Activated CD8-positive, alpha-beta memory T cell treated with anti-CD3 and anti-CD28 coated beads, Interleukin-2, amount 10 ng/mL, durations not matched to agents 7 days and 5 days (primary cell): ENCODE results near the gene MBD4. TPM values are rescaled to one million over a fixed set of nuclear protein-coding genes. Genes with fewer than 3 reads are reported as not detected.
"Not testable (repeated sequence)": the region's sequence is repeated elsewhere in the genome, so short reads cannot be mapped to it uniquely, and the experiment has no call there.

Experiments
- ATAC-seq: fragments of 150-1000 bp; cut with Tn5 transposase; one replicate; pipeline ENCODE4 v1.10.0; 2021; ENCODE audit warnings: moderate library complexity
- CTCF ChIA-PET: fragments of 350-600 bp; sonication (Branson Sonifier 250); formaldehyde crosslinking; loops from one replicate; lab custom pipeline; 2021; ENCODE audit warnings: antibody characterized with exemption; lab: Charles Lee
- DNase-seq: peaks from one replicate; pipeline ENCODE4 v3.0.0-alpha.2; 2020
- H3K27ac Mint-ChIP-seq: one replicate; pipeline ENCODE4 v1.8.0; 2021; ENCODE audit warnings: mild to moderate bottlenecking, mixed read lengths
- H3K27me3 Mint-ChIP-seq: one replicate; pipeline ENCODE4 v1.8.0; 2021; ENCODE audit warnings: mixed read lengths
- H3K36me3 Mint-ChIP-seq: one replicate; pipeline ENCODE4 v1.8.0; 2021; ENCODE audit warnings: mild to moderate bottlenecking, mixed read lengths
- H3K4me1 Mint-ChIP-seq: one replicate; pipeline ENCODE4 v1.8.0; 2021; ENCODE audit warnings: mixed read lengths
- H3K4me3 Mint-ChIP-seq: one replicate; pipeline ENCODE4 v1.8.0; 2021; ENCODE audit warnings: mild to moderate bottlenecking, moderate library complexity, mixed read lengths
- H3K9me3 Mint-ChIP-seq: one replicate; pipeline ENCODE4 v1.8.0; 2022; ENCODE audit warnings: low read depth, mixed read lengths
- total RNA-seq, 2 experiments: library from RNA; stranded (reverse); gene quantifications; one replicate each; pipeline ENCODE4 v1.2.3, GENCODE V29; 2021

The MBD4 gene
- total RNA-seq, 2 experiments from 2014 or later = 51.9 to 52.0 TPM

GRCh38 chr3:129421236-129421883 is 18.4 kb downstream of the MBD4 start:
- CTCF ChIA-PET = no interaction called here
- H3K36me3 Mint-ChIP-seq = no peaks in the 10 kb centered on the region
- H3K4me1 Mint-ChIP-seq = peaks cover 2% of the 10 kb centered on the region
- H3K4me3 Mint-ChIP-seq = no peak overlapping the region
- no peak overlapping the region for H3K27ac Mint-ChIP-seq
- ATAC-seq (no peak), DNase-seq (no peak)
- H3K27me3 Mint-ChIP-seq = peaks cover 2% of the 10 kb centered on the region
- H3K9me3 Mint-ChIP-seq = no peaks in the 10 kb centered on the region

- Mint-ChIP-seq H3K4me3 (no peak overlapping the region), H3K9me3 (no peaks in the 10 kb centered on the region), H3K4me1 (peaks cover 2% of the 10 kb centered on the region), H3K27me3 (peaks cover 5% of the 10 kb centered on the region), H3K36me3 (no peaks in the 10 kb centered on the region), H3K27ac (no peak overlapping the region)
- DNase-seq = no peak
- ATAC-seq = no peak
- CTCF ChIA-PET = no interaction called here
Observed at GRCh38 chr3:129419476-129419875, 20.3 kb downstream of the MBD4 start.

DNA sequence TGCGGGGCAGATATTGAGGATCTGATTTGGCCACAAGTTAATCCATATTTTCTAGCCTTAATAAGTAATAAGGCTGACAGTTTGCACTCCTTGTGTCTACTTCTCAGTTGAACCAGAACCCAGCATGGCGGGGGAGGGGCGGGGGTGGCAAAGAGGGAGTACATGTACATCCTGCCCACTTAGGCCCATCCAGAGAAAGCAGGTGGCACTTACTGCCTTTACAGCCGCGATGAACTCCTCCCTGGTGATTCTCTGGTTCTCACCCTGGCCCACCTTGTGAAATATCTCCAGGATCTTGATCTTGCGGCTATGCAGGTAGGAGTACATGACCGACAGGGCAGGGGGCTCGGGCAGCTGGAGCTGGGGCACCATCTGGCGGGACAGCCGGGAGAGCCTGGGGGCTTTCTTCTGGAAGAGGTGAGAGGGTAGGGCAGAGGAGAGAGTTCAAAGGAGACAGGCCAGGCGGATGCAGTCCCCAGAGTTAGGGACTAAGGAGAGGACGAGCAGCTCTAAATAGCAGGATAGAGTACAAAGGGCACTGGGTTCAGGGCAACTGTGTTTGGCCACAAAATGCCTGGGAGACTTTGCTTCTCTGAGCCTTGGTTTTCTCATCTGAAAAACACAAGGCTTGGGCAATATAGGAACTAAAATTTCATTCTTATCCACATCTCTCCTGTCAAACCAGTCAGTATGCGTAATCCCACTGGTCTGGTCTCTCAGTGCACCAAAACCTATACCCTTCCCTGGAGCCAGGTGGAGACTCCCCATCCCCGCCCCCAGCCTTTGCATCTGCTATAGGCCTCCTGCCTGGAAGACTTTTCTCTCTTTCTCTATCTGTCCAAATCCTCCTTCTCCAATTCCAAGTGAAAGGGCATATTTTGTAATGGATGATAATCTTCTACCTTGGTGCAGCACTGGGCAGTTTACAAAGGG is 21.4 kb downstream of the MBD4 start:
- DNase-seq (no peak), ATAC-seq (no peak)
- Mint-ChIP-seq H3K4me3 (no peak overlapping the region), H3K9me3 (no peaks in the 10 kb centered on the region), H3K27me3 (peaks cover 3% of the 10 kb centered on the region), H3K27ac (no peak overlapping the region), H3K36me3 (no peaks in the 10 kb centered on the region), H3K4me1 (peaks cover 6% of the 10 kb centered on the region)
- CTCF ChIA-PET = interaction anchor here (1.3 kb wide), 1 partner anchor 18 kb away, joined by 4 read pairs; no protein-coding TSS in a partner anchor

DNA sequence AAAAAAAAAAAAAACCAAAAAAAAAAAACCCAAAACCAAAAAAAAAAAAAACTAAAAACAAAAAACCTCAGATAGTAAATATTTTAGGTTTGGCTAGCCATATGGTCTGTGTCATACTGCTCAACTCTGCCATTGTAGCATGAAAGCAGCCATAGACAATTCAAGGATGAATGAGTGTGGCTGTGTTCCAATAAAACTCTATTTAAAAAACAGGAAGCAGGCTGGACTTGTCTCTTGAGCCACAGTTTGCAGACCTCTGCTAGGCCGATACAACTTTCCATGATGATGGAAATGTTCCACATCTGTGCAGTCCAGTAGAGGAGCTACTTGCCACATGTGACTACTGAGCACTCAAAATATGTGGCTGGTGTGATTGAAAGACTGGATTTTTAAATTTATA is 22.4 kb downstream of the MBD4 start:
- CTCF ChIA-PET = no interaction called here
- ATAC-seq = no peak

DNA sequence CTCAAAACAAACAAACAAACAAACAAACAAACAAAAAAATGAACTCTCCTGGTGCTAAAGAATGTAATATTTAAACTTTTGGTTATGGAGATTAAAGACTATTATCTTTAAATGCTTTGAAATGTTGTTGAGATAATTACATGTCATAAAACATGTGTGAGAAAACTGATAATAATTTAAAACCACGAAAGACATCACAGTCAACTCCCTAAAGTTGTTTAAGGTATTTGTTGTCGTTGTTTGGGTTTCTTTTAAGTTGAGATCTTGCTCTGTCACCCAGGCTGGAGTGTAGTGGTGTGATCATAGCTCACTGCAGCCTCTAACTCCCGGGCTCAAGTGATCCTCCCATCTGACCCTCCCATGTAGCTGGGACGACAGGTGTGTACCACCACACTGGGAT is 23.3 kb downstream of the MBD4 start:
- no peak overlapping the region for H3K4me3 Mint-ChIP-seq
- CTCF ChIA-PET = no interaction called here
- no peak for ATAC-seq
- peaks cover 6% of the 10 kb centered on the region for H3K4me1 Mint-ChIP-seq
- no peak overlapping the region for H3K27ac Mint-ChIP-seq
- no peaks in the 10 kb centered on the region for H3K9me3 Mint-ChIP-seq
- H3K27me3 Mint-ChIP-seq = peaks cover 5% of the 10 kb centered on the region
- no peaks in the 10 kb centered on the region for H3K36me3 Mint-ChIP-seq
- no peak for DNase-seq

More for the DNA sequence above, 22.4 kb downstream of the MBD4 start:
- H3K27me3 Mint-ChIP-seq = peaks cover 5% of the 10 kb centered on the region
- H3K9me3 Mint-ChIP-seq = no peaks in the 10 kb centered on the region
- H3K4me1 Mint-ChIP-seq = peaks cover 6% of the 10 kb centered on the region
- no peak overlapping the region for H3K4me3 Mint-ChIP-seq
- no peak for DNase-seq
- no peak overlapping the region for H3K27ac Mint-ChIP-seq
- no peaks in the 10 kb centered on the region for H3K36me3 Mint-ChIP-seq

GRCh38 chr3:129415830-129416229 is 23.9 kb downstream of the MBD4 start:
- CTCF ChIA-PET = no interaction called here
- H3K4me3 Mint-ChIP-seq = no peak overlapping the region
- peaks cover 5% of the 10 kb centered on the region for H3K27me3 Mint-ChIP-seq
- DNase-seq (no peak), ATAC-seq (no peak)
- H3K4me1 Mint-ChIP-seq = peaks cover 6% of the 10 kb centered on the region
- no peaks in the 10 kb centered on the region for H3K9me3 Mint-ChIP-seq
- H3K27ac Mint-ChIP-seq = no peak overlapping the region
- H3K36me3 Mint-ChIP-seq = no peaks in the 10 kb centered on the region

GRCh38 chr3:129415378-129415777 is 24.4 kb downstream of the MBD4 start:
- DNase-seq = no peak
- CTCF ChIA-PET = interaction anchor here (2.0 kb wide), 1 partner anchor 13 kb away, joined by 4 read pairs; the partner anchor contains the start of gene EFCAB12
- no peaks in the 10 kb centered on the region for H3K36me3 Mint-ChIP-seq

GRCh38 chr3:129413687-129414506 is 25.9 kb downstream of the MBD4 start:
- Mint-ChIP-seq H3K36me3 (no peaks in the 10 kb centered on the region), H3K4me3 (no peak overlapping the region), H3K4me1 (peaks cover 6% of the 10 kb centered on the region), H3K27me3 (peaks cover 5% of the 10 kb centered on the region), H3K27ac (no peak overlapping the region), H3K9me3 (no peaks in the 10 kb centered on the region)
- ATAC-seq (no peak), DNase-seq (no peak)
- CTCF ChIA-PET = interaction anchor here (2.0 kb wide), 2 partner anchors 14 to 15 kb away, joined by 4 to 8 read pairs; partner anchors contain the start of gene EFCAB12

More at GRCh38 chr3:129415378-129415777, 24.4 kb downstream of the MBD4 start:
- Mint-ChIP-seq H3K4me1 (peaks cover 6% of the 10 kb centered on the region), H3K9me3 (no peaks in the 10 kb centered on the region), H3K4me3 (no peak overlapping the region), H3K27ac (no peak overlapping the region), H3K27me3 (peaks cover 5% of the 10 kb centered on the region)
- no peak for ATAC-seq

DNA sequence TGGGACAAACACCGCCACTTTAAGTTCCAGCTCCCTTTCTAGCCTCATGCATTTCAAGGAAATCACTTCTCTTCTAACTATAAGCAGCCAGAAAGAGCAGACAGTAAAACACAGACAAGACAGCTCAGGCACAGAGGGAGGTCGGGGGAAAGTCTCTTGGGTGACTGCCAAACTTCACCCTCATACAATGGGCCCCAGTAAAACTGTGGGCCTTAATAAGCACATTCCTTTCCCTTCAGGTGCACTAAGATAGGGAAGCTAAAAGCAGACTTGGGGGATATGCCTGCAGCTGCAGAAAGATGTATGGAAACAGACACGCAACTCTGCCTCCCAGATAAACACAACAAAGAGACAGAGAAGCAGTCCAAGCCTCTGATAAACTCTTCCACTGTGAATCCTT is 26.5 kb downstream of the MBD4 start:
- not testable (repeated sequence) for H3K27me3 Mint-ChIP-seq, H3K4me1 Mint-ChIP-seq, H3K36me3 Mint-ChIP-seq, H3K9me3 Mint-ChIP-seq, H3K4me3 Mint-ChIP-seq, H3K27ac Mint-ChIP-seq, DNase-seq, ATAC-seq
- CTCF ChIA-PET = interaction anchor here (2.0 kb wide), 2 partner anchors 14 to 15 kb away, joined by 4 to 8 read pairs; partner anchors contain the start of gene EFCAB12

DNA sequence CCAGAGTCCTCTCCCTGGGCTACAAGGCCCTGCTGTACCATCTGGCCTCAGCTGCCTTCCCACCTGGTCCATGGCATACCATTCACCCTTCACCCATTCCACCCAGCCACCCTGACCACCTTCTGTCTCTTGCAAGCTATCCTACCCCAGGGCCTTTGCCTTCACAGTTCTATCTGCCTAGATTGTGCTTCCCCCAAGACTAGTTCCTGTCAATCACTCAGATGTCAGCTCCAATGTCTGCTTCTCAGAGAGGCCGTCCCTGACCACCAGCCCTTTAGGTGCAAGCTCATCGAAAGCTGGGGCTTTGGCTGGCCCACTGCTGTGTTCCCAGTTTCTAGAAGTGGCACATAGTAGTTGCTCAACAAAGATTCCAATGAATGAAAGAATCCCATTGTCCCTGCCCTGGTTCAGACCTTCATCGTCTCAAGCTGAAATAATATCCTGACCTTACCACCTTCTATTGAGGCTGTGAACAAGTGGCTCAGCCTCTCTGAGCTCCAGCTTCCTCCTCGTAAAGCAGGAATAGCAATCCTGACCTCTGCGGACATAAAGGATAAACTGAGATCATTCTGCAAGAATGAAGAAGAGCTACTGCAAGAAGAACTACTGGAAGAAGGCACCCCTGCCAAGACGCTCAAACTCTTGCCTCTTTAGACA is 27.1 kb downstream of the MBD4 start:
- DNase-seq (no peak), ATAC-seq (no peak)
- Mint-ChIP-seq H3K27me3 (peaks cover 5% of the 10 kb centered on the region), H3K4me3 (no peak overlapping the region), H3K4me1 (peaks cover 6% of the 10 kb centered on the region), H3K36me3 (no peaks in the 10 kb centered on the region), H3K27ac (no peak overlapping the region), H3K9me3 (no peaks in the 10 kb centered on the region)
- CTCF ChIA-PET = interaction anchor here (2.0 kb wide), 1 partner anchor 13 kb away, joined by 8 read pairs; no protein-coding TSS in a partner anchor

DNA sequence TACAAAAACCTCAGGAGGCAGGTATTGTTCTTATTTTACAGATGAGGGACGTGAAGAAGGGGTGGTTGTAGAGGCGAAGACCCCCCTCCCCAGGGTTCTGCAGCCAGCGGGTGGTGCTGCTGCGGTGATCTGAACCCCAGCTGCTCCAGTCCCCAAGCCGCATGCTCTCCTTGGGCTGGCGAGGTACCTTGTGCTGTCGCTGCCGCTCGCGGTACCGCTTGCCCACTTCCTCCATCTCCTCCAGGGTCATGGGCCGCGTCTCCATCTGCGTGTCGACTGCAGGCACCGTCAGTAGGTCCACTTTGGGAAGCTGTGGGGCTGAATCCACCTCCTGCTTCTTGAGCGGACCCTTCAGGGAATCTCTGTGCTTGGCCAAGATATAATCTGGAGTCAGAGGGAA is 28.8 kb downstream of the MBD4 start:
- Mint-ChIP-seq H3K36me3 (no peaks in the 10 kb centered on the region), H3K9me3 (no peaks in the 10 kb centered on the region), H3K27me3 (peaks cover 5% of the 10 kb centered on the region), H3K27ac (no peak overlapping the region), H3K4me3 (no peak overlapping the region), H3K4me1 (peaks cover 6% of the 10 kb centered on the region)
- ATAC-seq (no peak), DNase-seq (no peak)
- CTCF ChIA-PET = interaction anchor here (1.0 kb wide), 2 partner anchors 11 to 441 kb away, joined by 3 read pairs; no protein-coding TSS in a partner anchor

GRCh38 chr3:129409541-129409940 is 30.2 kb downstream of the MBD4 start:
- DNase-seq (no peak), ATAC-seq (no peak)
- no peaks in the 10 kb centered on the region for H3K9me3 Mint-ChIP-seq
- H3K4me1 Mint-ChIP-seq = peaks cover 6% of the 10 kb centered on the region
- CTCF ChIA-PET = interaction anchor here (1.2 to 2.2 kb wide), 2 partner anchors 10 to 26 kb away, joined by 3 to 10 read pairs; no protein-coding TSS in a partner anchor
- peaks cover 2% of the 10 kb centered on the region for H3K27me3 Mint-ChIP-seq
- H3K27ac Mint-ChIP-seq = no peak overlapping the region
- no peak overlapping the region for H3K4me3 Mint-ChIP-seq
- H3K36me3 Mint-ChIP-seq = no peaks in the 10 kb centered on the region
